DOHH2 (cell line): Measurements from ENCODE around the gene LENG8.

Experiments
- H3F3A ChIP-seq: fragments of 200-600 bp; sonication (generic), shearing (Covaris generic); 2 replicates; pipeline ENCODE4 v1.6.0; 2016; ENCODE audit warnings: antibody characterized with exemption, mild to moderate bottlenecking; ENCODE audit not compliant: control insufficient read depth, insufficient read depth
- H3K27ac ChIP-seq: fragments of 200-600 bp; sonication (generic); 2 replicates; pipeline ENCODE4 v1.5.1; 2014; ENCODE audit warnings: low read depth, mild to moderate bottlenecking, low read length, moderate library complexity
- H3K27me3 ChIP-seq: fragments of 200-600 bp; sonication (generic); 2 replicates; pipeline ENCODE4 v1.6.1; 2014; ENCODE audit warnings: mild to moderate bottlenecking, low read length, mixed read lengths; ENCODE audit not compliant: control insufficient read depth
- H3K36me3 ChIP-seq: fragments of 200-600 bp; sonication (generic); 2 replicates; pipeline ENCODE4 v1.6.1; 2014; ENCODE audit warnings: mild to moderate bottlenecking, low read length, moderate library complexity, mixed read lengths; ENCODE audit not compliant: control insufficient read depth
- H3K4me1 ChIP-seq: fragments of 200-600 bp; sonication (generic); 2 replicates; pipeline ENCODE4 v1.6.1; 2014; ENCODE audit warnings: mild to moderate bottlenecking, low read length, mixed read lengths; ENCODE audit not compliant: control insufficient read depth
- H3K4me2 ChIP-seq: fragments of 200-600 bp; sonication (generic); 2 replicates; pipeline ENCODE4 v1.6.0; 2014; ENCODE audit warnings: mild to moderate bottlenecking, low read length, moderate library complexity
- H3K4me3 ChIP-seq: fragments of 200-600 bp; sonication (generic); 2 replicates; pipeline ENCODE4 v1.5.1; 2014; ENCODE audit warnings: mild to moderate bottlenecking, low read length, mixed read lengths
- H3K79me2 ChIP-seq: fragments of 200-600 bp; sonication (generic); 2 replicates; pipeline ENCODE4 v1.6.1; 2014; ENCODE audit warnings: mild to moderate bottlenecking, low read length, mixed read lengths; ENCODE audit not compliant: control insufficient read depth
- H3K9me2 ChIP-seq: fragments of 200-600 bp; sonication (generic); replicated peaks from 2 replicates; pipeline ENCODE4 v1.6.1; 2014; ENCODE audit warnings: mild to moderate bottlenecking, low read length, mixed read lengths; ENCODE audit not compliant: control insufficient read depth
- H3K9me3 ChIP-seq: fragments of 200-600 bp; sonication (generic); 2 replicates; pipeline ENCODE4 v1.6.1; 2014; ENCODE audit warnings: antibody characterized with exemption, low read length, mixed read lengths; ENCODE audit not compliant: control insufficient read depth, insufficient read depth
- H4K20me1 ChIP-seq: fragments of 200-600 bp; sonication (generic); 2 replicates; pipeline ENCODE4 v1.6.0; 2014; ENCODE audit warnings: low read depth, mild to moderate bottlenecking, antibody characterized with exemption, low read length, moderate library complexity; ENCODE audit not compliant: control insufficient read depth, insufficient read depth
- CTCF ChIP-seq: fragments of 200-600 bp; sonication (generic); IDR thresholded peaks from one replicate; pipeline ENCODE4 v1.5.1; 2014; ENCODE audit warnings: antibody characterized with exemption, mild to moderate bottlenecking, low read depth, low read length; ENCODE audit not compliant: poor library complexity, severe bottlenecking
- EZH2phosphoT487 ChIP-seq: fragments of 200-600 bp; sonication (generic); IDR thresholded peaks from 2 replicates; pipeline ENCODE4 v1.6.1; 2017; ENCODE audit warnings: borderline replicate concordance, mild to moderate bottlenecking, antibody characterized with exemption, low read length, moderate library complexity, mixed read lengths

Gene LENG8

GRCh38 chr19:54418030-54418929 is 30.7 kb upstream of the LENG8 start:
- no peaks in the 10 kb centered on the region for H3K79me2 ChIP-seq
- no peaks in the 10 kb centered on the region for H3F3A ChIP-seq
- H3K27me3 ChIP-seq, result 0 out of 2 replicates have a peak, but pooled peaks cover 2% of the 10 kb centered on the region
- H3K4me3 ChIP-seq, result no peak overlapping the region
- H3K36me3 ChIP-seq, result no peaks in the 10 kb centered on the region
- no peaks in the 10 kb centered on the region for H3K4me1 ChIP-seq
- peaks cover 4% of the 10 kb centered on the region; the same call in 1 of the 2 replicates for H3K9me3 ChIP-seq
- H4K20me1 ChIP-seq, result no peaks in the 10 kb centered on the region
- H3K9me2 ChIP-seq, result no peaks in the 10 kb centered on the region
- H3K27ac ChIP-seq, result no peak overlapping the region
- no peak for TF ChIP-seq EZH2phosphoT487
- no peak for TF ChIP-seq CTCF
- no peak overlapping the region for H3K4me2 ChIP-seq

- Histone ChIP-seq H3K4me2 (no peak overlapping the region), H3K27ac (no peak overlapping the region), H3K4me1 (no peaks in the 10 kb centered on the region), H3F3A (no peaks in the 10 kb centered on the region), H3K4me3 (no peak overlapping the region), H3K9me2 (no peaks in the 10 kb centered on the region), H3K27me3 (0 out of 2 replicates have a peak, but pooled peaks cover 2% of the 10 kb centered on the region), H3K79me2 (no peaks in the 10 kb centered on the region), H3K9me3 (peaks cover 4% of the 10 kb centered on the region; the same call in 1 of the 2 replicates), H3K36me3 (no peaks in the 10 kb centered on the region), H4K20me1 (no peaks in the 10 kb centered on the region)
- TF ChIP-seq EZH2phosphoT487 (no peak), CTCF (no peak)
These were observed 29.8 kb upstream of the LENG8 start for GRCh38 chr19:54418930-54419800.

GRCh38 chr19:54420068-54420382 is 29.0 kb upstream of the LENG8 start:
- Histone ChIP-seq H3K36me3 (no peaks in the 10 kb centered on the region), H3K27me3 (0 out of 2 replicates have a peak, but pooled peaks cover 2% of the 10 kb centered on the region), H3K79me2 (no peaks in the 10 kb centered on the region), H3K4me1 (no peaks in the 10 kb centered on the region), H4K20me1 (no peaks in the 10 kb centered on the region), H3K27ac (no peak overlapping the region), H3K4me2 (no peak overlapping the region), H3K9me3 (no peaks in the 10 kb centered on the region; the same call in 1 of the 2 replicates), H3F3A (no peaks in the 10 kb centered on the region), H3K9me2 (no peaks in the 10 kb centered on the region), H3K4me3 (no peak overlapping the region)
- TF ChIP-seq EZH2phosphoT487 (no peak), CTCF (no peak)
